Fibroblast of peridontal ligament (primary cell): ENCODE measurements around the gene STX7.
"Not testable (repeated sequence)": the region's sequence is repeated elsewhere in the genome, so short reads cannot be mapped to it uniquely, and the experiment has no call there.

Experiments used
- DNase-seq: peaks from one replicate; pipeline ENCODE4 v3.0.0-alpha.2; 2010; ENCODE audit errors: extremely low read depth

The STX7 gene, protein sequence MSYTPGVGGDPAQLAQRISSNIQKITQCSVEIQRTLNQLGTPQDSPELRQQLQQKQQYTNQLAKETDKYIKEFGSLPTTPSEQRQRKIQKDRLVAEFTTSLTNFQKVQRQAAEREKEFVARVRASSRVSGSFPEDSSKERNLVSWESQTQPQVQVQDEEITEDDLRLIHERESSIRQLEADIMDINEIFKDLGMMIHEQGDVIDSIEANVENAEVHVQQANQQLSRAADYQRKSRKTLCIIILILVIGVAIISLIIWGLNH

DNA sequence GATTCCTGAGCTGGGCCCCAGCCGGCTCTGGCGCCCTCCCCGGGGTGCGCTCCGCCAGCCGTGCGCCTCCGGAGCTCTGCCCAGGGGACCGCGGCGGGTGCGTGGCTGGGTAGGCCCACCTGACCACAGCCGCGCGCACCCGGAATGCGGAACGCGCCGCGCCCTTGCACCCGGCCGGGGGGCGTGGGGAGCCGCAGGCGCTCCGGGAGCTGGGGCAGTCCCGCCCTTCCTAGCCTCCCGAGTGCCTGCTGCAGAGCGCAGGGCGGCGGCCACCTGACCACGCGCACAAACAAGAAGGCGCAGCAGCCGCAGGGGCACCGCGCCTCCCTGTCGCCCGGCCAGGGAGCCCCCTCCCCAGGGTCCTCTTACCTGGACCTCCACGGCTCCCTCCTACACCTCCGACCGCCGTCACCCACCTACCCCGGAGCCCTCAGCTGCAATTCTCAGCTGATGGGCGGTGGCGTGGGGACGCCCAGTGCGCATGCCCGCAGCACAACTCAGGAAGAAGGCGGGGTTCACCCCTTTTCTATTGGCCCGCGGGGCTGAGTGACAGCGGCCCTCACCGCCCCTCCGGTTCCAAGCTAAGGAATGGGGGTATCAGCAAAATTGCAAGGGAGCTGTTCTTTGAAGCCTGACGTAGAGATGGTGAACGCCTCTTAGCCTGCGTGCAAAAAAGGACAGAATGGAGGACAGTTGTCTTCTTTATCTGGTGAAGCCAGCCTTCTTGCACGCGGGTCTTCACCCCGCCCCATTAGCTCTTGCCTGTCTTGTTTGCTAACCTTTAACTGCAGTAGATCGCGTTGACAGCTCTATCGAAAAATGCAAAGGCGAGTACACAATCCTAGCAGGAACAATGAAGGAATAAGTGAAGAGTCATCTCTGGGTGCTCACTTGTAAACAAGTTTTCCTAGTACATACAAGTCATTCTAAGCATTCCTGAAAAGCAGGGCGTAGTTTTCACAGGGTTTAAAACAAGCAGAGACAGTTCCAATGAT, at the start of gene STX7:
STX7 (minus strand) TSS at position 479 of the 995 bp plus-strand sequence. CDS start 9,586 bp downstream, outside the sequence.
- DNase-seq, result peak; percentile 82

DNA sequence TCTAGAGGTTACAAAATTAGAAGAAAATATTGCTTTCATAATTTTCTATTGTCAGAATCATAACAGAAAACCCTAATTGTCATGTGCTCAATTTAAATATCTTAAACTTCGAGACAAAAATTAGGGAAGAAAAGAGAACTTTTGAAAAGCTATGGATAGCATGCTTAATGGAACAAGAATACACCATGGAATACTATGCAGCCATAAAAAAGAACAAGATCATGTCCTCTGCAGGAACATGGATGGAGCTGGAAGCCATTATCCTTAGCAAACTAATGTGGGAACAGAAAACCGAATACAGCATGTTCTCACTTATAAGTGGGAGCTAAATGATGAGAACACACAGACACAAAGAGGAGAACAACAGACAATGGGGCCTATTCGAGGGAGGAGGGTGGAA, 47.2 kb upstream of the STX7 start:
- not testable (repeated sequence) for DNase-seq

DNA sequence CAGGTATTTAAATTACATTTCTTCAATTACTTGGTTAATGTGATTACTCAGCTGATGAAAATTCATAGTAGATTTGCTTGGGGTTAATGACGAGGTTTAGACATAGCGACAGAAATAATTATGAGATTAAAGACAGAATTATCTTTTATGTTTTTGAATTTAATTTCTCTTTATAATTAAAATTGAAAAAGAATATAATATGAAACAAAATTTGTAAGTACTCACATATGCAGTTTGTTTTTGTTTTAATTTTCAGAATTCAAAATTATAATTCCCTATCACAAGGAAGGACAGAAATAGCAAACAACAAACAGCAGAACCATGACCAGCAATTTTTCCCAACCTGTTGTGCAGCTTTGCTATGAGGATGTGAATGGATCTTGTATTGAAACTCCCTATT, 39.5 kb upstream of the STX7 start, which contains the start of gene TAAR8:
TAAR8 (plus strand) TSS at position 301 of the 400 bp plus-strand sequence; CDS start at position 322, 21 bp downstream.
- no peak for DNase-seq

DNA sequence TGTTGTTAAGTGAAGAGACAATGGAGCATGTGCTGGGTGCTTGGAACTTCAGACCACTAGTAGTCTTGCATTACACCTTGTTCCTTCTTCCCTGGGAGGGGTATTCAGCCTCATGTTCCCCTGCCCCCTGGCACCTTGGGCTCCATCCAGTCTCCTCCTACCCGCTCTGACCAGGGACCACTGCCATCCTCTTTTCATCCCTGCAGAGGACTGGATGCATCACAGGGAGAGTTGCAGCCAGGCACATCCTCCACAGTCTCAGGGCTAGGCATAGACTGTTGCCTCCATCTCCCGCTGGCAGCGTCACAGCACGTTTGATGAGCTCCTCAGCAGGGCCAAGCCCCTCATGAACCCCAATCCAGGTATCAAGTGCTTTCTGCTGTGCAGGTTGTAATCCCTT, 38.3 kb upstream of the STX7 start:
- DNase-seq, result no peak

DNA sequence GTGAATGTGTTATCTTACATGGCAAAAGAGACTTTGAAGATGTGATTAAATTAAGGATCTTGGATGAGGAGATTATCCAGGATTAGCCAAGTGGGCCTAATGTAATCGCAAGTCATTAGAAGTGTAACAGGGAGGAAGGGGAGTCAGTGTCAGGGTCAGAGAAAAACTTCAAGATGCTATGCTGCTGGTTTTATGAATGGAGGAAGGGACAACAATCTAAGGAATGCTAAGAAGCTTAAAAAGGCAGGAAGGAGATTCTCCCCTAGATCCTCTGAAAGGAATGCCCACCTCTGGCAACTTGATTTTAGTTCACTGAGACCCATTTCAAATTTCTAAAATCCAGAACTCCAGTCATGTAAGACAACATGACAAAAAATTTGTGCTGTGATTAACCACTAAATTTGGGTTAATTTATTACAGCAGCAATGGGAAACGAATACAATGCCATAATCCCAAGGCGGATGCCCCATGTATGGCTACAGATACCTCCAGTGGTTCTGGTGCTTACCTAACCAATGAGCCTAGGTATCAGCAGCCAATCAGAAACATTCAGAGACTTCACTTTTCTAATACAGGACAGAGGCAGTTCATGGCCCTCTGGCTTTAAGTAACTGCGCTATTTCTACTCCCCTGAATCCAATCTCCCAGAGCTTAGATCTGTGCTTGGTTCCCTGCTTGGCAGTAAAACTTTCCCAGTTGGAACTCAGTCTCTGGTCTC, 36.0 kb upstream of the STX7 start:
- DNase-seq, result no peak

DNA sequence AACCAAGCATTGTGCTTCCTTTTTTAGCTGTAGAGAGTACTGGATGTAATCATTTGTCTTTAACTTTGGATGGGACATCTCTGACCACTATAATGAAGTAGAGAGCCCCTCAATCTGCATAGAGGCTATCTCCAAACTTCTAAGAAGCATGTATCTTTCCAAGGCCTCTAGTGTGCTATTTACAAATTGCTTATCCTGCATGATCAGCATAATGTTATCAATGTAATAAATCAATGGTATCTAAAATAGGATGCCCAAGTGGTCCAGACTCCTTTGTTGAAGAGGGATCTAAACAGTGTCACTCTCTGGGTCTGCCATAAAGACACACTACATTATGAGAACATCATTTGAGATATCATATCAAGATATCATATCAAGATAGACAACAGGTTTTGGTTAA, 31.9 kb upstream of the STX7 start:
- no peak for DNase-seq

DNA sequence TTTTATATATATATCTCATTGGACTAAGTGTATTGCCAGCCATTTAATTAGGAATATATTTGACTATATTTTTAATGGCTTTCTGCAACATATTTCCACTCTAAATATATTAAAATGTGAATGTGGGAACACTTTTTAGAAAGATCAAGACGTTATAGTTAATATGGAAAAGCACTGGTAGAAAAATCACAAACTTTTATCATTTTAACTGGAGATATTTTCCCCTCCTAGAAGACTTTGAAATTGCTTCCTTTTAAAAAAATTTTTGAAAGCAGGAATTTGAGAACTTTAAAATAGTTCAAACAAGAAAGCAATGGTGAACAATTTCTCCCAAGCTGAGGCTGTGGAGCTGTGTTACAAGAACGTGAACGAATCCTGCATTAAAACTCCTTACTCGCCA, 25.1 kb upstream of the STX7 start, which contains the start of gene TAAR9:
TAAR9 (plus strand) TSS at position 301 of the 400 bp plus-strand sequence; CDS start at position 314, 13 bp downstream.
- no peak for DNase-seq

DNA sequence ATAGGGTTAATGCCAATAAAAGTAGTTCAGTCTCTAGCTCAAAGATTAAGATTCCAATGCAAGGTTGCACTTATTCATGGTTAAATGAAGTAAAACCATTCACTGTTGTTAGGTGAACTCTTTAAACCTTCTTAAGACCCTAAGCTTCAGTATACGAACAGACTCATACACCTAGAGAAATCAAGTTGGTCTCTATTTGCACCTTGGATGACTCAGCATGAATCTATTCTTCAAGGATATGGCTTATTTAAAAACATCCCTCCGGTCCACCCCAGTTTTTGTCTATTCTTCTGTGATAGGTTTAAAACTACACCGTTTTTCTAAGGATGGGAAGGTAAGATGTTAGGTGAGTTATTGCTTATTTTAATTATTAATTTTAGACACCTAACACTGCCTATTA, 24.2 kb upstream of the STX7 start:
- no peak for DNase-seq

DNA sequence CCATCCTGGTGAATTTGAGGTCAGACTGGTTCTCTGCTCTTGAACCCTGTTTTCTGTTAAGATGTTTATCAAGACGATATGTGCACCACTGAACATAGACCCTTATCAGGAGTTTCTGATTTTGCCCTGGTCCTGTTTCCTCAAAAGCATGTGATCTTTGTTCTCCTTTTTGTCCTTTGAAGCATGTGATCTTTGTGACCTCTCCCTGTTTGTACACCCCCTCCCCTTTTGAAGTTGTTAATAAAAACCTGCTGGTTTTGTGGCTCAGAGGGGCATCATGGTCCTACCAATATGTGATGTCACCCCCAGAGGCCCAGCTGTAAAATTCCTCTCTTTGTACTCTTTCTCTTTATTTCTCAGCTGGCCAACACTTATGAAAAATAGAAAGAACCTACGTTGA, 21.6 kb upstream of the STX7 start:
- not testable (repeated sequence) for DNase-seq

DNA sequence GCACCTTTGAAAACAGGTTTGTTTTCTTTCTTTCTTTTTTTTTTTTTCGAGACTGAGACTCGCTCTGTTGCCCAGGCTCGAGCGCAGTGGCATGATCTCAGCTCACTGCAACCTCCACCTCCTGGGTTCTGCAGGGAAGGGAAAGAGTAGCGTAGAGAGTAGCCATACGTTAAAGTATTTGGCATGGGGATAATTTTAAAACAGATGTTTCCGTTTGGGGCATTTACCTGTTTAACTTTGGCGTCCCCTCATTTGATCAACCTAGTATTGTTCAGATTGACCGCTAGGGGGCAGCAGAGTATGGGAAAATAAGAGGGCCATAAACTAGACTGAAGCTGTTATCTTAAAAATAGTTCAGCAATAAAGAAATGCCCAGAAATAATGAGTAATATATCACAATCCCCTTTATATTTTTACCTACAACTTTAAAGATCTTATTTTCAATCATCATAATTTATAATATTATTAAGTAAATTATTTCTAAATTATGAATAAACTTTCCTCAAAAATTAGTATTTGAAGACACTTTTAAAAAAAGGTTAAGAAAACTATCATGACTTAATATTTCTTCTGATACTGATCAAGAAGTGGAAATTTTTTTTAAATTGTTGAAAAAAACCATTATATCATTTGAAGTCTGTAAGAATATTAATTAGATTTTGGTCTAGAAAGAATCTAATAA, 17.5 kb upstream of the STX7 start:
- DNase-seq, result peak; percentile 72

DNA sequence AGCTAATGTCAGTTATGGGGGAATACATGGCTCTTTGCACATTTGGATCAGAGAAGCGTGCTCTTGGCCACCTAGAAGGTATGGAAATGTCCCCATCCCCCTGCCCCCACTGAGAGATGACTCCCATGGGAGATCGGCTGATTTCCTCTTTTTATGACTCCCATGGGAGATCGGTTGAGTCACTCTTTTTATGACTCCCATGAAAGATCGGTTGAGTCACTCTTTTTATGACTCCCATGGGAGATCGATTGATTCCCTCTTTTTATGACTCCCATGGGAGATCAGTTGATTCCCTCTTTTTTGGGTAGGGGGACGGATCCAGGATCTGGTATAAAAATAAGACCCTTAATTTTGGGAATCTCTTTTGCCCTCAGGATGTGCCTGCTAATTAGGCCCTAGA, 14.9 kb upstream of the STX7 start:
- no peak for DNase-seq

DNA sequence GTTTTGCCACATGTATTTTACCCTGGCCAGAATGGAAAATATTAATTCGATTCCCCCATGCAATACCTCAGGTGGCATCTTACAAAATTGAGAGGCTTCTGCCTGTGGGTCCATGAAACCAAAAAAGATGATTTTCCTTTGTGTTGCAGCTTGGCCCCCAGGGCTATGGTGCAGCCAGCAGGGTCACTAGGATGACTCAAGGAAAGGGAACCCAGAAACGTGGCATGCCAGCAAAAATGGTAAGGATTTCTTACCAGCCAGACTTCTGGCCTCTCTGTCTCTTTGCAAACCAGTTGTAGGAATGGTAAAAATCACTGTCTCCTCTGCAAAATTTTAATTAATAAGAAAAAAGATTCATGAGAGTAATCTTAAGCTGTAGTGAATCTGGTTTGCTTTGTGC, 13.5 kb upstream of the STX7 start:
- no peak for DNase-seq

DNA sequence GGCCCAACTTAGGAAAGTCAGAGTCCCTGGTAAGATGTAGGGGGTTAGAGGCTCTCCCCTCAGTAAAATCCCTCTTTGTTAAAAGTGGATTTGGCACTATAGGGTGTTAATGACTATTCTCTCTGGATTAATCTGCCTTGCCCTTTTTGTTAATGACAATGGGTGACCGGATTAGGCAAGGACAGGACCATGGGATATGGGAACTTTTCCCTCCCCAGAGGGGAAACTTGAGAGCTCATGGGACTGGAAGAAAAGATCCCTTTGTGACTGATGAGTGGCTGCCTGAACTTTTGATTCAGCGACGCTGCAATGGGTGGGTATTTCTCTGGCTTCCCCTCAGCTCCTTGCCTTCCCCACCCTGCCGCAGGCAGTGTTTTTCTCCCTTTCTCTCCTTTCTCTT, 12.9 kb upstream of the STX7 start:
- no peak for DNase-seq

DNA sequence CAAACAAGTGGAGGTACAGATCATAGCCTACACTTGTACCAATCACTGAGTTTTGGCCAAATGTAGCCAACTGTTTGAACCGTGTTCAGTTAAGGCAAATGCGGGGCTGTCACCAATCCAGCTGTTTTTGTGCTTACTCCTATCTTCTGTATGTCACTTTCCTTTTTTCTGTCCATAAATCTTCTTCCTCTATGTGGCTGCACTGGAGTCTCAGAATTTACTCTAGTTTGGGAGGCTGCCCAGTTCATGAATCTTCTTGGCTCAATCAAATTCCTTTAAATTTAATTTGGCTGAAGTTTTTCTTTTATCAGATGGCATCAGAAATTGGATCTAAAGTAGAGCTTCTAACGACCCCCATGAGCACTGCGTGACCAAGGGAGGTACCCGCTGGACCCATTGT, 11.7 kb upstream of the STX7 start:
- DNase-seq, result no peak

DNA sequence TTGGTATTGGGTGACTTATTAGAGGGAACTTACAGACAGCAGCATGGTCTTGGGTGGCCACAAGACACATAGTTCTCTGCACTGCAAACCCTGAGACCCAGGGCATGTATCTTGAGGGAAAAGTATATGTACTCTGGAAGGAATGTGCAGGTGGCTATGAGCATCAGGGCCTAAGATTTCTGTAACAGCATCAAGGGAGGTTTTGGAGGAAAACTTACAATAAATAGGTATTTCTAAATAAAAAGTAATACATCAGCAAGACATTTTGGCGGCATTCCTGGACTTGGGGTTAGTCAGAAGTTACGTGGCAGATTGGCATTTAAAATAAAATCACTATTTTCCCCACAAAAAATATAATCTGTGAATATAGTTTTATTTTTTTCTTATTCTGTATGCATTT, 8.0 kb upstream of the STX7 start:
- DNase-seq, result peak; percentile 73

DNA sequence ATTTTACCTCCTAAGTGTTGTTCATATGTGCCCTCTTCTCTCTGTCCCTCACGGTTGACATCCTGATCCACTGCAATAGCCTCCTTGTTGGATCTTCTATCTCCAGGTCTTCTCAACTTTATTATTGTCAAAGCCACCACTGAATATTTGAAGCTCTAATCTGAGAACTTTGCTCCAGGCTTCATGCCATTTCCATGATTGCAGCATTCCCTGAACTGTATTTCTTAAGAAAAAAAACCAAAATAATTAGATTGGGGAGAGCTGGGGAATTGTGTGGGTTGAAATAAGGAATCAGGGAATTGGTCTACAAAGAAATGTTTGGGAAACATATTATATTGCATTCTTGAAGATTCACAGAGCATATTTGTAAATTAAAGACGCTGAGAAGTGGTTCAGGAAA, 2.5 kb upstream of the STX7 start:
- peak; percentile 72 for DNase-seq

DNA sequence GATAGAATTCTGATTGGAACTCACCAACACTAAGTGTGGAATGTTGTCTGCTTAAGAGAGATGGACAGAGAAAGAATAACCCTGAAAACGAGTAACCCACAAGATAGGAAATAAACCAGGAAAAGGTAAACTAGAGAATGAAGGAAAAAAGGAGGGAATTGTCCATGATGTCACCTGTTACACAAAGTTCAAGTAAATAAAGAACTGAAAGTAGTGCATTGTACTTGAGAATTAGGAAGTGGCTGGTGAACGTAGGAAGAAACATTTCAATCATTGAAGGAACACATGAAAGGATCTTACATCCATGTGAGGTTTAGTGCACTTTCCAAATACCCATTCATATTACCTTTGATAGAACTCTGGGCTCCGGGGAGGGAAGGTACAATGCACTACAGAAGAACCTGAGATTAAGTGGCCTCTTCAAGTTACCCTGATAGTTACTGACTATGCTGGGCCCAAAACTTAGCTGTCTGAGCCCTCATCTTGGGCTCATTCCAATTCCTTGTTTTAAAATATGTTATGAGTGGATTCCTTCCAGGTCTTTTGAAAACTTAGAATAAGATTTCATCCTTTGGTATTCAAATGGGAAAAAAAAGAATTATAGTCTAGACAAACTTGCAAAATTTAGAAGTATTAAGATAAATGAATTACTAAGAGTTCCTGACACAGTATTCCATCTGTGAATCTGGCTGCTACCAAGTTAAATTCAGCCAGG, 1.1 kb upstream of the STX7 start:
- peak; percentile 49 for DNase-seq

DNA sequence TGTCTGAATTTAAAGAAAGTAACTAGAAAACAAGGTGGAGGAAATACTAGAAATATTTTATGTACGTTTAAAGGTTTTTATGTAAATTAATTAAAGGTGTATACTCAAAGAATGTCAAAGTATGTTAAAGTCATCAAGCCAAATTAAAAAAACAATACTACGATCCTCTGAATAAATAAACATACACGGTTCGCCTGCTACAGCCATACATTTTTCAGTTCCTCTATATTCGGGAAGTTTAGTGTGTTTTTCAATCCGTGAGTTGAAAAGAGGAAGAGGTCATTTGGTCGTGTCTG, 626 bp downstream of the STX7 start:
- DNase-seq, result no peak

DNA sequence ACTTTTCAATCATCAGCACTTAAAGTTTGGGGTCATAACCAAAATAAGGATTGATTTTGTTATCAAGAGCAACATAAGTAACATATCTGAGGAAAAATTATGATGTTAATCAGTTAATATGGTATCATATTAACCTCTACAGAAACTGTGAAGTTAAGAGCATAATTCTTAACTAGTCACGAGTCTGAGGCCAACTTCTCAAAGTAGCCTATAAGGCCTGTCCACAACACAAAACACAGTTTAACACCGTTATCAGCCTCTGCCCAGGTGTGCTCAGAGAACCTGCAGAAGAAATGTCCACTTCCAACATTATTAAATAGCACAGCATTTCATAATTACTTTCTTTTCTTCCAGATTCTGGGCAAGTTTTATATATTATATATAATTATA, 1.1 kb downstream of the STX7 start:
- no peak for DNase-seq

DNA sequence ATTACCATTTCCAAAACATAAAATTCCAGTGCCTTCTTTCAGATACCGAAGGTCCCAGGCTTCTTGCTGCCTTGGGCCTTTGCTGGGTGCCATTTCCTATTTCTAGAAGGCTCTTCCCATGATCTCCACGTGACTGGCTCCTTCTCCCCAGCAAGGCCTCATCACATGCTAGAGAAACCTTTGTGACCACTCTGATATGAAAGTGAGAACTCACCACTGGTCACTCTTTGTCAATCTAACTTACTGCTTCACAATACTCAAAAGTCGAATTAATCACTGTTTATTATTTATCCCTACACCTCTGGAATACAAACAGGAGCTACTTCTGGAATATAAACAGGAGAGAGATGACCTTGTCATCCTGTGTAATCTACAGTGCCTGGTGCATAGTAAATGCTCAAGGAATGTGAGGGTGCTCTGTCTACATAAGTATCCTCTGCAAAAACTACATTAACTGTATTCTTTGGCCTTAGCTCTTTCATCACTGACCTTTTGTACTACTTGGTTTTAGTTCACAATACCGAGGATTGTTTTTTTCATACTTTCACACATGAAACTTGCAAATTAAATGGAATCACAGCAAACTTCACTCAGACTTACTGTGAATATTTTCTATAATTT, 1.6 kb downstream of the STX7 start:
- no peak for DNase-seq
